ENCODE data around the gene AUTS2.

The AUTS2 gene

DNA sequence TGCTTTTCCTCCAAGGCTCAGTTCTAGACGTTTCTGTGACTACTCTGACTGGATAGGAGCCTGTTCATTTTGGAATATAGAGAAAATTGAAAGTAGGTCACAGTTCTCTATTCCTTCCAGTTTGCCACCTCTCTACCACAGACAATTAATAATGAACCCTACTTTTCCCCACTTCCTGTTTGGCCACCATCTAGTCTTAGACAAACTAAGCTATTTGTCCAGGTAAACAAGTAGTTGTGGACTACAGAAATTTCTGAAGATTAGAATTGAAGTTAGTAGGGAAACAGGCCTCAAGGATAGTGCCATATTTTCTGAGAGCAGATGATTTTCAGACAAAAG is 87.0 kb downstream of the AUTS2 start:
- H3K4me3 ChIP-seq (ENCODE audit: low read depth, low read length): no peak overlapping the region
- no peak for DNase-seq (ENCODE audit: low read depth)
- TF ChIP-seq, protein P1, sequence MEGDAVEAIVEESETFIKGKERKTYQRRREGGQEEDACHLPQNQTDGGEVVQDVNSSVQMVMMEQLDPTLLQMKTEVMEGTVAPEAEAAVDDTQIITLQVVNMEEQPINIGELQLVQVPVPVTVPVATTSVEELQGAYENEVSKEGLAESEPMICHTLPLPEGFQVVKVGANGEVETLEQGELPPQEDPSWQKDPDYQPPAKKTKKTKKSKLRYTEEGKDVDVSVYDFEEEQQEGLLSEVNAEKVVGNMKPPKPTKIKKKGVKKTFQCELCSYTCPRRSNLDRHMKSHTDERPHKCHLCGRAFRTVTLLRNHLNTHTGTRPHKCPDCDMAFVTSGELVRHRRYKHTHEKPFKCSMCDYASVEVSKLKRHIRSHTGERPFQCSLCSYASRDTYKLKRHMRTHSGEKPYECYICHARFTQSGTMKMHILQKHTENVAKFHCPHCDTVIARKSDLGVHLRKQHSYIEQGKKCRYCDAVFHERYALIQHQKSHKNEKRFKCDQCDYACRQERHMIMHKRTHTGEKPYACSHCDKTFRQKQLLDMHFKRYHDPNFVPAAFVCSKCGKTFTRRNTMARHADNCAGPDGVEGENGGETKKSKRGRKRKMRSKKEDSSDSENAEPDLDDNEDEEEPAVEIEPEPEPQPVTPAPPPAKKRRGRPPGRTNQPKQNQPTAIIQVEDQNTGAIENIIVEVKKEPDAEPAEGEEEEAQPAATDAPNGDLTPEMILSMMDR (IDR thresholded peaks at IDR 0.05; ENCODE audit: control insufficient read depth, extremely low read depth, insufficient read depth): no peak

DNA sequence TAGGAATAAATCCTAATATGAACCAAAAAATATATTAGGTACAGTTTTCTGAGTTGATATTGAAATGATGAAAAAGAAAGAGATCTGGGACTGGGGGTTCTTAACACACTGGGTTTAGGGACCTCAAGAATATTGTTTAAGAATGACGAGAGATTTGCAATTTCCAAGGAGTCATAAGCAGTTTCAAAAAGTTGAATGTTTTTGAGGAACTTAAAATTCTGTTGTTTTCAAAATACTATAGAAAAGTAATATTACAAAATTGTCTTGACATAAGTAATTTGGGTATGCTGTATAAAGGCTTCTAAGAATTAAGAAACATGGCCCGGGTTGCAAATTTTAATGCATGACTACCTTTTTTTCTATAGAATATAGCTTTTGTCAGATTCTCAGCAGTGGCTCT is 88.1 kb downstream of the AUTS2 start:
- H3K4me3 ChIP-seq (ENCODE audit: low read depth, low read length): no peak overlapping the region
- DNase-seq (ENCODE audit: low read depth): no peak
- TF ChIP-seq, protein P1 (IDR thresholded peaks at IDR 0.05; ENCODE audit: control insufficient read depth, extremely low read depth, insufficient read depth): no peak

DNA sequence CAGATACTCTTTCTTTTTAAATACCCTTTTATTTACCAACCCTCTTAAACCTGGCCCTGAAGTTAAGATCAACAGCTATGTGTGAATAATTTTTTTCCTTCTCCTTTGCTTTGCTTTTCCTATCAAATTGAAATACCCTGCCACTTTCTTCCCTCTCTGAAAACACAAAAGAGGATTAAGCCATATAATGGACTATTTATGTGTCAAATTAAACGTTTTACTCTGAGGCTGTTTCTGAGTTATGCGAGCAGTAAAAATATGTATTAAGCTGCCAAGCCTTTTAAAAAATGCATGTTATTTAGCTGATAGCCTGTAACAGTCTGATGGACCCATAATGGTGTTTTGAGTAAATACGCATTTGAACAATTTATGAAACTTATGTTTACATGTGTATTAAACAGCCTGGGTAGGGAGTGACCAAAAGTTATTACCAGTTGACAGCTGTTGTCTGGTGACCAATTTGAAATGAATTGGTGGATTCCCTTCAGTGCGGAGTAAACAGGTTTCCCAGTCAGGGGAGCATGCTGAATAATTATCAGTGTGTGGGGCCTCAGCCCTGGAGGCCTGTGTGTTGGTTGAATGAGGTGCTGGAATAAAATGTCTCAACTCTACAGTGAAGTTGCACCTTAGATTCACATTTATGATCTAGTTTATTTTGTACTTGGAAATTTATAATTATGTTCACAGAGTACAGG is 89.6 kb downstream of the AUTS2 start:
- TF ChIP-seq, protein P1 (IDR thresholded peaks at IDR 0.05; ENCODE audit: control insufficient read depth, extremely low read depth, insufficient read depth): no peak
- no peak for DNase-seq (ENCODE audit: low read depth)
- no peak overlapping the region for H3K4me3 ChIP-seq (ENCODE audit: low read depth, low read length)

DNA sequence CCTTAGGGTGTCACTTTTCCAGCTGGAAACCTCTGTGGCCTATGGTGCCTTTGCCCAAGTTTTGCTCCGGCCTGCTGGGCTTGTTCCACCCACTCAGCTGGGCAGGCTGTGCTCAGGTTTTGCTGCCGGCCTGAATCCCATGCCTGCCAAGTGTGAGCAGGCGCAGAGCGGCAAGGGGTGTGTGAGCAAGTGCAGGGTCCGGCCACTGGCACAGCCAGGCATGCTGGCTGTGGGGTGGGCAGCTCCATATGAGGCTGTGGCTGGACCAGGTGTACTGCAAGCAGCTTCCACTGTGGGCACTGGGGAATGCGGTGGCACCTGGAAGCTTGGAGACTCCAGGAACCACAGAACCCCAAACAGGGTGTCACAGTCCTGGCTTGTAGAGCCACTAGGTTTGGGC is 92.1 kb downstream of the AUTS2 start:
- no peak for DNase-seq (ENCODE audit: low read depth)
- H3K4me3 ChIP-seq (ENCODE audit: low read depth, low read length): no peak overlapping the region
- TF ChIP-seq, protein P1 (IDR thresholded peaks at IDR 0.05; ENCODE audit: control insufficient read depth, extremely low read depth, insufficient read depth): no peak

DNA sequence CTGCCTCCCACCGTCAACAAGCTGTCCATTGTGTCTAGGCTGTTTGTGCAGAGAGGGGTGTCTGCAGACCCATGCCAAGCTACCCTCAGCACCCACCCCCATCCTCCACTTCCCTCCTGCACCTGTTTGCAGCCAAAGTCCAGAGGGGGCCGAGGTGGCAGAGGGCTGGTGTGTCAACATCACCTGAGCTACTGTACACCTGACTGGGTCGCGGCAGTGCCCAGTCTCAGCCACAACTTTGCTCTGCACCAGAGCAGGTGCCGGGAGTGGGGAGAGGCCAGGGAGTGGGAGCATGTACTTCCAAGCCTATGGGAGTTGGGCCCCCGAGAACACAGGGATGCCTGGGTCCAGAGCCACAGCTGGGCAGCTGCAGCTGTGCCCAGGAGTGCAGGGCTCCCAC is 93.1 kb downstream of the AUTS2 start:
- H3K4me3 ChIP-seq (ENCODE audit: low read depth, low read length): no peak overlapping the region
- DNase-seq (ENCODE audit: low read depth): no peak
- TF ChIP-seq, protein P1 (IDR thresholded peaks at IDR 0.05; ENCODE audit: control insufficient read depth, extremely low read depth, insufficient read depth): no peak

DNA sequence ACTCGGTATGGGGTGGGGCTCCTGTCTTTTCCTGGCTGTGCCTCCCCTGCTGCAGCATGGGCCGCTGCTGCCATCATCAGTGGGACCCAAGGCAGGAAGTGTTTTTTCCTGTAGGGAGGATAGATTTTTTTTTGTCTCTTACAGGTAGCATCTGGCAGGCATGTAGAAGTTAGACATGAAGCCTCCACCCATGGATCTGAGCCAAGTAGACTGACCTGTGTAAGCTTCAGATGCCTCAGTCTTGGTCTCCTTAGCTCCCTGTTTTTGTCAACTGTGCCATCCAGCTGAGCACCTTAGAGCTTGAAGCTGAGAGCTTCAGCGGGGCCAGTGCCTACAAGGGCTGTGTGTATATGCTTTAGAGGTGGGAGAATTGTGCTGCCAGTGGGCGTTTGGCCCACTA is 93.5 kb downstream of the AUTS2 start:
- TF ChIP-seq, protein P1 (IDR thresholded peaks at IDR 0.05; ENCODE audit: control insufficient read depth, extremely low read depth, insufficient read depth): no peak
- H3K4me3 ChIP-seq (ENCODE audit: low read depth, low read length): no peak overlapping the region
- DNase-seq (ENCODE audit: low read depth): no peak

DNA sequence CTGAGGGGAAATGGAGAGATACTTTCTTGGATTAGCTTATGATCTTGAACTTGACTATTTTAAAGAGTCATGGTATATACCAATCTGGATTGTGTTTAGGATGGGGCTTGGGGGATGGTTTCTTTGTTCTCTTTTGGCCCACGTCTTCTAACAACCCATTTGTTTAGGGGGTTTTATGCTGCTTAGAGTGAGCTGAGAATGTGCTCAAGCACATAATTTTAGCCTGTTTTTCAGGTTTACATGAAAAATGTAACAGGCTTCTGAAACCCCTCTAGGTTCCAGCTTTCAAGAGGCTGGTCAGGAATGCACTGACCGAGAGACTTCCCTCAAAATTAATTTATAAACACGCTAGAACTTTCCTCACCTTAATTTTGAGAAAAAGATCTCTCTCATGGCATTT is 94.3 kb downstream of the AUTS2 start:
- TF ChIP-seq, protein P1 (IDR thresholded peaks at IDR 0.05; ENCODE audit: control insufficient read depth, extremely low read depth, insufficient read depth): no peak
- H3K4me3 ChIP-seq (ENCODE audit: low read depth, low read length): no peak overlapping the region
- DNase-seq (ENCODE audit: low read depth): no peak

Measured in LNCaP clone FGC (cell line).